Ectodermal cell (in vitro differentiated cells): ENCODE results near the gene DSG3.

Experiments used
- H3K27ac ChIP-seq: 2 replicates; pipeline ENCODE4 v1.7.0; 2013; ENCODE audit warnings: mild to moderate bottlenecking, low read depth, low read length; ENCODE audit not compliant: insufficient read depth, poor library complexity, severe bottlenecking
- H3K27me3 ChIP-seq: 2 replicates; pipeline ENCODE4 v1.7.0; 2013; ENCODE audit warnings: mild to moderate bottlenecking, low read length; ENCODE audit not compliant: insufficient read depth, control insufficient read depth, poor library complexity, severe bottlenecking
- H3K36me3 ChIP-seq: one replicate; pipeline ENCODE4 v1.7.0; 2013; ENCODE audit warnings: low read length; ENCODE audit not compliant: control insufficient read depth, insufficient read depth
- H3K4me1 ChIP-seq: one replicate; pipeline ENCODE4 v1.7.0; 2013; ENCODE audit warnings: low read length; ENCODE audit not compliant: control insufficient read depth, insufficient read depth
- H3K4me3 ChIP-seq: 2 replicates; pipeline ENCODE4 v1.7.0; 2013; ENCODE audit warnings: low read depth, low read length, control low read depth; ENCODE audit not compliant: insufficient read depth
- H3K9me3 ChIP-seq: 2 replicates; pipeline ENCODE4 v1.7.0; 2013; ENCODE audit warnings: mild to moderate bottlenecking, low read length, moderate library complexity; ENCODE audit not compliant: control insufficient read depth
- WGBS, 2 experiments: methylation state at CpG; one replicate each; pipeline ENCODE4 v1.1.7; 2013; ENCODE audit warnings: missing lambda C conversion rate in 2 of 2; 5-methylcytosine and 5-hydroxymethylcytosine counted together

The DSG3 gene

DNA sequence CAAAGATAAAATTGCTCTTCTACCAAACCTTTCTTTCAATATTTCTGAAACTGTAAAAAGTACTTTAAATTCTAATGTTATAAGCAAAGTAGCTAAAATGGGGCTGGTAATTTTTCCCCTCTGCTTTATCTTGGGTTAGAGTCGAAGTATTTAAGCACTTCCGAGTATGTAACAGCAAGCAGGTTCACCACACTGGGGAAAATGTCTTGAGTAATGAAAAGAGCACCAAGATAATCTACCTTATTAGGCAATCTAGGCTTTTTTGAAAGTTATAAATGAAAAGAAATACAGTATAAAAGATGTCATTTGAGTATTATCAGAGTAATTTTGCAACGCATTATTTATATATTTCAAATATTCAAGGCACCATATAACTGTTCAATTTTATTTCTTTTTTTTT is 687 bp upstream of the DSG3 start:
- H3K27ac ChIP-seq, result no peak overlapping the region
- no peaks in the 10 kb centered on the region for H3K36me3 ChIP-seq
- 78% methylated on average over 2 of the region's 3 CpGs; no CpG with 5 or more reads in 1 of the 2 experiments for WGBS, 2 experiments
- no peaks in the 10 kb centered on the region for H3K27me3 ChIP-seq
- no peak overlapping the region for H3K4me3 ChIP-seq
- H3K4me1 ChIP-seq, result no peaks in the 10 kb centered on the region
- H3K9me3 ChIP-seq, result no peaks in the 10 kb centered on the region

DNA sequence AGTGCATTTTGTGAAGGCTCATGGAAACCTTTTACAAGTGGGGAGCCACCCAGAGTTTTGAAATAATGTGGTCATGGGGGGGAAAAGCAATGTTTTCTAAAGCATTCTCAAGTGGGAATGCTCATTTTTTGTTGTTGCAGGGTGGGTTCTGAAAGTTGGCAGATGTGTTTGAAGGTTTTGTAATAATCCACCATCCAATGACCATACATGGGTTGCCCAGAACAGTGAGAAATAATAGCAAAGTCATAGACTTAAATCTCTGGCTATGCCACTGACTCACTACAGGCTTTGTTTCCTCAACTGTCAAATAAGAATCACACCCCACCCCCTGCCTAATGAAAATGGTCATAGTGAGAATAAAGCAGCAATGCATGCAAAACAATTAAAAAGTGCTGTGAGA is 2.9 kb downstream of the DSG3 start:
- no peaks in the 10 kb centered on the region for H3K9me3 ChIP-seq
- no peak overlapping the region for H3K4me3 ChIP-seq
- H3K4me1 ChIP-seq, result no peaks in the 10 kb centered on the region
- H3K36me3 ChIP-seq, result no peaks in the 10 kb centered on the region
- H3K27me3 ChIP-seq, result no peaks in the 10 kb centered on the region
- no peak overlapping the region for H3K27ac ChIP-seq

DNA sequence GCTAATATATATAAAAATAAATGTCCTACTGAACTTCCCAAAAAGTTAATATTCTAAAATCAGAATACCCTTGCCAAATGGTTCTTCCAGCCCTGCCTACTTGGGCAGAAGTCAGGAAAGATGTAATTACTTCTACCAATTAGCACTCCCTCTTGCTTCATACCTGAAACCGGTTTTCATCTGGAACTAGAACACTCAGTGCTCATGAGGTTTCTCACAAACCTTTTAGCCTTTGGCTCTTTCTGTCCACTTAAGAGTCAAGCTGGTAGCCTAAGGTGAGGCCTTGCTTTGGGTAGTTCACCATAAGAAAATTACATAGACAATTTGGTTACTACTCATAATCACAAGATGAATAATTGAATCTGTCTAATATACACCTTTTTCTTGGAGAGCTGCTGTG is 4.1 kb downstream of the DSG3 start:
- WGBS, 2 experiments, result 86 to 91% methylated on average over 1 of the region's 1 CpG

DNA sequence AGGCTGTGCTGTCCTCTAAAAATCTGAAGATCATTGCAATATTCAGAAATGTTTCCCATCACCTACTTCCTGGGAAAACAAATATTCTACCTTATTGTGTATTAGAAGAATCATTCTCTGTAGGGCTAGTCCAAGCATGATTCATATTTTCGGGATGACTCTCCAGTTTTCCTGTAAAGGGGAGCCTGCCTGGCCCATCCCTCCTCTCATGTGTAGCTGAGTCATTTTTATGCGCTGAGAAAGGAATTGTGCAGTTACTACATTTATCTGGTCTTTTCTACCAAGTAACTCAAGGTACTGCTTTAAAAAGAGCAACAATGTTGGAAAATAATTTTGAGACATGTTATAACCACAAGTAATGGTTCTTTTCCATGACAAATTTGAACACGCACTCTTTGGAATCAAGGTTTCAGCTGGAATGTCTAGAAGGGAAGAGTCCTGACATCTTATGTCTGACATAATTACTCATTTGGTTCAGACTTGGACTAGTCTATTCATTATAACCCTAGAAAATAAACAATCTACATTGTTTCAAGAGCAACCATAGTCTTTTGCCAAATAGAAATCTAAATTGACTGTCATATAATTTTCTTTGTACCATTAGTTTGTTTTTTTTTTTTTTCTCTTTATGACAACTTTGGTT is 6.6 kb downstream of the DSG3 start:
- 93 to 98% methylated on average over 3 of the region's 3 CpGs for WGBS, 2 experiments
- no peaks in the 10 kb centered on the region for H3K4me1 ChIP-seq
- no peaks in the 10 kb centered on the region for H3K36me3 ChIP-seq
- no peaks in the 10 kb centered on the region for H3K9me3 ChIP-seq
- no peak overlapping the region for H3K27ac ChIP-seq
- no peak overlapping the region for H3K4me3 ChIP-seq
- H3K27me3 ChIP-seq, result no peaks in the 10 kb centered on the region

More for the DNA sequence above, 4.1 kb downstream of the DSG3 start:
- H3K27me3 ChIP-seq, result no peaks in the 10 kb centered on the region
- H3K36me3 ChIP-seq, result no peaks in the 10 kb centered on the region
- H3K4me1 ChIP-seq, result no peaks in the 10 kb centered on the region
- H3K9me3 ChIP-seq, result no peaks in the 10 kb centered on the region
- H3K27ac ChIP-seq, result no peak overlapping the region
- no peak overlapping the region for H3K4me3 ChIP-seq

DNA sequence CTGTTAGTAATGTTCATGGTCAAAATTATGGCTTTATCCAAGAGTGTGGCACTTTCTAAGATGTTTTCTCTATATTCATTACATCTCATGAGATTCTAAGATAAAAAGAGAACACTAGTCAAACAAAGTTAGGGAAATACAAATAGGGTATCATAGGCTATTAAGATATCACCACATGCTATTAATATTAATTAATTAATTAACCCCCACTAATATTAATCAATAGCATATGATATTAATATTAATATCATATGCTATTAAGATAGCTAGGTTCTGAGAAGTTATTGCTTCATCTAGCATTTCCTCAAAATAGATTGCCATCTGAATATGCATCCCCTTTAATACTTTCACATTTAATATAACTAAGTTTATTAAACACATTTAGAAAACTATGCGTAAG is 22.1 kb downstream of the DSG3 start:
- Histone ChIP-seq H3K4me3 (no peak overlapping the region), H3K27me3 (no peaks in the 10 kb centered on the region), H3K27ac (no peak overlapping the region), H3K9me3 (no peaks in the 10 kb centered on the region), H3K36me3 (no peaks in the 10 kb centered on the region), H3K4me1 (no peaks in the 10 kb centered on the region)
- no CpG with 5 or more reads among the region's 1 CpG for WGBS, 2 experiments

DNA sequence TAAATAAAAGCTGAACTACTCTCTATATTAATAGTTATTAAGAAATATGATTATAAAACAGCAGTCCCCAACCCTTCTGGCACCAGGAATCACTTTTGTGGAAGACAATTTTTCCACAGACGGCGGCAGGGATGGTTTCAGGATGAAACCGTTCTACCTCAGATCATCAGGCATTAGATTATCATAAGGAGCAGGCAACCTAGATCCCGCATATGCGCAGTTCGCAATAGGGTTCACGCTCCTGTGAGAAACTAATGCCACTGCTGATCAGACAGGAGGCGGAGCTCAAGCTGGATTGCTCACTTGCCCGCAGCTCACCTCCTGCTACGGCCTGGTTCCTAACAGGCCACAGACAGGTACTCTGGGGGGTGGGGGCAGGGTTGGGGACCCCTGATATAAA is 31.1 kb downstream of the DSG3 start:
- Histone ChIP-seq H3K27me3 (no peaks in the 10 kb centered on the region), H3K9me3 (no peaks in the 10 kb centered on the region), H3K4me1 (no peaks in the 10 kb centered on the region), H3K27ac (no peak overlapping the region), H3K36me3 (no peaks in the 10 kb centered on the region), H3K4me3 (no peak overlapping the region)
- 96 to 98% methylated on average over 10 of the region's 10 CpGs for WGBS, 2 experiments

DNA sequence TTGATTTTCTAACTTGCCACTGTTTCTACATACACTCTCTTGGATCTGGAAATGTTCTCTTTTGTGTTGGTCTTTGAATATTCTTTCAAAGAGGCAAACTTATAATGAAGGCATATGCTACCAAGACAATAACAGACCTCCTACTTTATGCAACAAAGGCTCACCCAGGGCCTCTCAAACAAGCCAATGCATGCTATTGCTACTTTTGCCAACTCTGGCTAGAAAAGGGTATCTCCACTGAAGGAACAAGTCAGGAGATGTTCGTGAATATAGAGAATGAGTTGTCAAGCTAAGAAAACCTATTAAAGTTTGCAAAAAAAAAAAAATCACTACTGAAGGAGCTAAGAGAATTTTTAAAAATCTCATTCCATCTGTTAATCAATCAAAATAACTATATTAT is 34.5 kb downstream of the DSG3 start:
- no peaks in the 10 kb centered on the region for H3K4me1 ChIP-seq
- no peaks in the 10 kb centered on the region for H3K27me3 ChIP-seq
- WGBS, 2 experiments, result 86 to 100% methylated on average over 1 of the region's 1 CpG
- H3K36me3 ChIP-seq, result no peaks in the 10 kb centered on the region
- H3K27ac ChIP-seq, result no peak overlapping the region
- no peak overlapping the region for H3K4me3 ChIP-seq
- no peaks in the 10 kb centered on the region for H3K9me3 ChIP-seq

DNA sequence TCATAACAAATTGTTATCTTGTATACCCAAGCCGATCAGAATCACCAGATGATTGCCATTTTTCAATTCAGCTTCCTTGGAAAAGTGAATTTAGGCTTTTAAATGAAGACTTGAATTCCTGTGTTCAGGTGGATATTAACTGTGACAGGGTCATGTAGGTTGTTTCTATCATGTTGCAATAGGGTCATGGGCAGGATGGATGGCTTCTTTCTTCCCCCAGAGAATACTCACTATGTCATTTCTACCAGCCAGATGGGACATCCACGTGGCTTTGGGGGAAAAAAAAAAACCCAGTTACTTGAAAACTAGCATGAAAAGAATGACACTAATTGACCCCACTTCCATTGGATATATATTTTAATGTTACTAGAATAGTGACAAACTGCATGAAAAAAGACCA is 35.9 kb downstream of the DSG3 start:
- WGBS, 2 experiments, result 92 to 100% methylated on average over 2 of the region's 2 CpGs
- H3K27ac ChIP-seq, result no peak overlapping the region
- no peaks in the 10 kb centered on the region for H3K9me3 ChIP-seq
- H3K4me1 ChIP-seq, result no peaks in the 10 kb centered on the region
- no peaks in the 10 kb centered on the region for H3K36me3 ChIP-seq
- H3K27me3 ChIP-seq, result no peaks in the 10 kb centered on the region
- no peak overlapping the region for H3K4me3 ChIP-seq

DNA sequence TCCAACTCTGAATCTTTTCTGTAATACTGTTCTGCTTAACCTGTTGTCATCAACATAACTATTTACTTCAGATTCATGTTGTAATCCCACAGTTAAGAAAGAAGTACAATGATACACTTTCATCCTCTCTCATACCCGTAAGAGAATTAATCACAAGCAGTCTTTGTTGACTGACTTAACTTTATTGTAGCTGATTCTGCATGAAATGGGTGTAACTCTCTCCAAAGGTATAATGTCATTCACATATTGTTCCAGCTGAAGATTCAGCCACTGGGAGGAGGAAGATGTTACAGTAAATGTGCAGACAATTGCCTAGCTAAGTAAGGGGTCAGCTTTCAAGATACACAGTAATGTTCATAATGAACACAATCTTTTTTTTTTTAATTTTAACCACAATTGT is 36.9 kb downstream of the DSG3 start:
- Histone ChIP-seq H3K27me3 (no peaks in the 10 kb centered on the region), H3K4me3 (no peak overlapping the region), H3K27ac (no peak overlapping the region), H3K9me3 (no peaks in the 10 kb centered on the region), H3K36me3 (no peaks in the 10 kb centered on the region), H3K4me1 (no peaks in the 10 kb centered on the region)
- WGBS, 2 experiments, result 100% methylated on average over 1 of the region's 1 CpG

DNA sequence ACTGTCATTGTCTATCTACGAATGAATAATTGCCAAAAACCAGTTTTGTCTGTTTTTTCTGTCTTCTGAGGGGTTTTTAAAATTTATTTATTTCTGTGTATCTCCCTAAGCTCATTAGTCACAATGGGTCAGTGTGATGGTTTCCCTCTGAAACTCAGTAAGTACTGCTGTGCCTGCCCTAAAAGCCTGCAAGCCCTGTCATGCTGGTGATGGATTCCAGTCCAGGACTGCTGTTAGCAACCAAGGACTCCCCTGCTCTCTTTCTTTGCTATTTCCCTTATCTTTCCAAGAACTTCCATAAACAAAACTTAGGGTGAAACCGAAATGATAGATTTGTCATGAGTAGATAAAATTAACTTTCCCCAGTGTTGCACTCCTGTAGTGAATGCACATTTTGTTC is 38.6 kb downstream of the DSG3 start:
- H3K4me3 ChIP-seq, result no peak overlapping the region
- H3K9me3 ChIP-seq, result no peaks in the 10 kb centered on the region
- no peaks in the 10 kb centered on the region for H3K4me1 ChIP-seq
- no peak overlapping the region for H3K27ac ChIP-seq
- no peaks in the 10 kb centered on the region for H3K27me3 ChIP-seq
- WGBS, 2 experiments, result 90 to 100% methylated on average over 2 of the region's 2 CpGs
- no peaks in the 10 kb centered on the region for H3K36me3 ChIP-seq
